BE2C (cell line): Measurements from ENCODE around the gene ZNF627.

Experiments used
- DNase-seq: peaks from one replicate; pipeline ENCODE4 v3.0.0-alpha.2; 2020
- H3K27me3 ChIP-seq: fragments of 250-450 bp; sonication (Bioruptor Pico); 2 replicates; pipeline ENCODE4 v1.5.1; 2020; ENCODE audit warnings: mild to moderate bottlenecking
- H3K36me3 ChIP-seq: fragments of 250-450 bp; sonication (Bioruptor Pico); 2 replicates; pipeline ENCODE4 v1.5.1; 2020; ENCODE audit warnings: mild to moderate bottlenecking
- H3K4me1 ChIP-seq: fragments of 250-450 bp; sonication (Bioruptor Pico); 2 replicates; pipeline ENCODE4 v1.5.1; 2020
- H3K4me3 ChIP-seq: 2 replicates; pipeline ENCODE4 v1.5.1; 2011; ENCODE audit warnings: low read depth, low read length
- H3K9me3 ChIP-seq: fragments of 250-450 bp; sonication (Bioruptor Pico); 2 replicates; pipeline ENCODE4 v1.5.1; 2020
- TF ChIP-seq, protein P1 (sequence below): IDR thresholded peaks from 2 replicates; pipeline ENCODE4 v1.5.1; 2012; ENCODE audit warnings: mild to moderate bottlenecking, low read depth, low read length

The ZNF627 gene

DNA sequence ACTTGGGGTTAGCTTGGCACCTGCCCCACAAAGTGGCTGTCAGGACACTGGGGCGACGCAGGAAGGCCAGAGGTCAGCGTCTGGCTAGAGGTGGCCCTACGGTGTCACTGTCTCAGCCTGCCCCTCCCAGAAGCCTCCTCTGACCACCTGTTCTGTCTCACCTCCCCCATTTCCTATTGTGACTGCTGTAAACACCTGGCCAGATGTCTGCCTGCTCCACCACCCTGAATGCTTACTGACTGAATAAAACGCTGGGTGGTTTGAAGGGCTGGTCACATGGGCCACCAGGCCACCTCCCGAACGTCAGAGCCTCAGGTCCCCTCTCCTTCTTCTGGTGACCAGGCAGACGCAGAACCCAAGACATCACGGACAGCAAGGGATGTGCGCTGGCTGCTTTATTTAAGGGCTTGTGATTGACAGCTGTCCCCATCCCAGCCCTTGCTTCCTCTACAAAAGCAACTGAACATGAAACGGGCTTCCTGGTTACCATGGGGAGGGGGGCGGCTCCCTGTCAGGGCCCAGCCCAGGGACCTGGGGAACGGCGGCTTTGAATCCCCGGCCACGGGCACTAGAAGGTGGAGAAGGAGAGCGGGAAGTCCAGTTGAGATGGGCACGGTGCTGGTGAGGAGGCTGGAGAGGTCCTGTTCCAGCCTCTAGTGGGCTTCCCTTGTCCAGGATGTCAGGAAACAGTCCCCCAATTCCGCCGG is 44.5 kb upstream of the ZNF627 start:
- Histone ChIP-seq H3K4me1 (0 out of 2 replicates have a peak, but pooled peaks cover 2% of the 10 kb centered on the region), H3K27me3 (no peaks in the 10 kb centered on the region), H3K9me3 (no peaks in the 10 kb centered on the region), H3K4me3 (no peak overlapping the region), H3K36me3 (peaks cover 31% of the 10 kb centered on the region)
- no peak for DNase-seq
- TF ChIP-seq, protein P1, sequence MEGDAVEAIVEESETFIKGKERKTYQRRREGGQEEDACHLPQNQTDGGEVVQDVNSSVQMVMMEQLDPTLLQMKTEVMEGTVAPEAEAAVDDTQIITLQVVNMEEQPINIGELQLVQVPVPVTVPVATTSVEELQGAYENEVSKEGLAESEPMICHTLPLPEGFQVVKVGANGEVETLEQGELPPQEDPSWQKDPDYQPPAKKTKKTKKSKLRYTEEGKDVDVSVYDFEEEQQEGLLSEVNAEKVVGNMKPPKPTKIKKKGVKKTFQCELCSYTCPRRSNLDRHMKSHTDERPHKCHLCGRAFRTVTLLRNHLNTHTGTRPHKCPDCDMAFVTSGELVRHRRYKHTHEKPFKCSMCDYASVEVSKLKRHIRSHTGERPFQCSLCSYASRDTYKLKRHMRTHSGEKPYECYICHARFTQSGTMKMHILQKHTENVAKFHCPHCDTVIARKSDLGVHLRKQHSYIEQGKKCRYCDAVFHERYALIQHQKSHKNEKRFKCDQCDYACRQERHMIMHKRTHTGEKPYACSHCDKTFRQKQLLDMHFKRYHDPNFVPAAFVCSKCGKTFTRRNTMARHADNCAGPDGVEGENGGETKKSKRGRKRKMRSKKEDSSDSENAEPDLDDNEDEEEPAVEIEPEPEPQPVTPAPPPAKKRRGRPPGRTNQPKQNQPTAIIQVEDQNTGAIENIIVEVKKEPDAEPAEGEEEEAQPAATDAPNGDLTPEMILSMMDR, result no peak

DNA sequence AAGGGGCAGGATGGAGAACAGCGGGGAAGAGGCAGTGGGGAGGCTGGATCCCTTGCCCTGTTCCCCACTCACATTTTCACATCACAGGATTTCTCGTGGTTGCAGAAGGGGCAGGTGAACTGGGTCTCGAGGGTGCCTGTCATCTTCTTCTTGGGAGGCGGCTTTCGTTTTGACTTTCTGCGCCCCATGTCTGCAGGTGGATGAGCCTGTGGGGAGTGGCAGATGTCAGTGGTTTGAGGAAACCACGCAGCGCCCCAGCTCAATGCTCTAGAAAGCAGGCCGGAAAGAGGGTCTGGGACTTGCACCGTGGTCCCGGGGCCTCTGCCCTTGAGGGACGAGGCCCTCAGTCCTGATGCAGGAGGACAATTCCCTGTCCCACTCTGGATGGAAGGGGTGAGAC is 43.1 kb upstream of the ZNF627 start:
- Histone ChIP-seq H3K9me3 (no peaks in the 10 kb centered on the region), H3K4me1 (0 out of 2 replicates have a peak, but pooled peaks cover 5% of the 10 kb centered on the region), H3K36me3 (peaks cover 31% of the 10 kb centered on the region), H3K27me3 (no peaks in the 10 kb centered on the region), H3K4me3 (no peak overlapping the region)
- no peak for DNase-seq
- TF ChIP-seq, protein P1, result no peak

DNA sequence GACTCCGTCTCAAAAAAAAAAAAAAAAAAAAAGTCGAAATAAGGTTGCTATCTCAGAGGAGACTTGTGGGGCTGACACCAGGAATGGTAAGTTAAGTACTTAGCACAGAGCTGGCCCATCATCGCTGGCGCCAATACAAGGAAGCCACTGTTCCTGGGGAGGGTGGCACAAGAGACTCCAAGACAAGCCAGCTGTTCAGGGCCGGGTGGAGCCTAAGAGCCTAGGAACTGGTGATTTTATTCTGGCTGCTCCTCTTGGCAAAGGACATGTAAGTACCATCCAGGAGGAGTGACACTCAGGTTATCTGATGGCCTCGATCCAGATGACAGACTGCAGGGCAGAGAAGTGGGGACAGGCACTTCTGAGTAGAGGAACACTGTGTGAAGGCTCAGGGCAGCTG is 42.0 kb upstream of the ZNF627 start:
- Histone ChIP-seq H3K36me3 (peaks cover 31% of the 10 kb centered on the region), H3K4me1 (0 out of 2 replicates have a peak, but pooled peaks cover 5% of the 10 kb centered on the region), H3K9me3 (no peaks in the 10 kb centered on the region), H3K27me3 (no peaks in the 10 kb centered on the region), H3K4me3 (no peak overlapping the region)
- TF ChIP-seq, protein P1, result no peak
- no peak for DNase-seq

DNA sequence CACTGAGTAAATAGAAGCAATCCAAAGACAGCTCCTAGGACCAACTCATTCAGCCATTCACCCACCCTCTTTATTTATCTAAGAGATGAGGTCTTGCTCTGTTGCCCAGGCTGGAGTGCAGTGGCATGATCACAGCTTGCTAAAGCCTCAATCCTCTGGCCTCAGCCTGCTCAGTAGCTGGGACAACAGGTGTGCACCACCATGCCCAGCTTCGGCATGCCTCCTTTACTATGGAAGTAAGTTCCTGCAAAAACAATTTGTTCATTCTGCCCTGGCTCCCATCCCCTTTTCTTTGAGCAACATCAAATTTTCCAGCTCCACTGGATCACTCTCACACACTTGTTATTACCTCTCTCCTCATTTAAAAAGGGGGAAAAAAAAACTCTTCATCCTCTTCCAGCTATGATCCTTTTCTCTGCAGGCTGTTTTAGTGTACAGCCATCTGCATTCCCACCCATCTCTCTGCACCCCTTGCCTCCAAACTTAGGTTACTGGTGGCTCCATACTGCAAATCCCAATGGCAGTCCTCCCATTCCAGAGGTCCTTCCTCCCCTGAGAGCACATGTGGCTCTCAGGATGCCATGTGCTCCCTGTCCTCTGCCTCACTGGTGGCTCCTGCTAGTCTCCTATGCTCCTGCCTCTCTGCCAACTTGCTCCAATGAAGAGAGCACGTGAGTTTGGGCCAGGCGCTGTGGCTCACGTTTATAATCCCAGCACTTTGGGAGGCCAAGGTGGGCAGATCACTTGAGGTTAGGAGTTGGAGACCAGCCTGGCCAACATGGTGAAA is 40.5 kb upstream of the ZNF627 start:
- Histone ChIP-seq H3K4me1 (peaks cover 8% of the 10 kb centered on the region; the same call in 1 of the 2 replicates), H3K36me3 (peaks cover 30% of the 10 kb centered on the region), H3K27me3 (no peaks in the 10 kb centered on the region), H3K9me3 (no peaks in the 10 kb centered on the region), H3K4me3 (no peak overlapping the region)
- TF ChIP-seq, protein P1, result no peak
- no peak for DNase-seq

DNA sequence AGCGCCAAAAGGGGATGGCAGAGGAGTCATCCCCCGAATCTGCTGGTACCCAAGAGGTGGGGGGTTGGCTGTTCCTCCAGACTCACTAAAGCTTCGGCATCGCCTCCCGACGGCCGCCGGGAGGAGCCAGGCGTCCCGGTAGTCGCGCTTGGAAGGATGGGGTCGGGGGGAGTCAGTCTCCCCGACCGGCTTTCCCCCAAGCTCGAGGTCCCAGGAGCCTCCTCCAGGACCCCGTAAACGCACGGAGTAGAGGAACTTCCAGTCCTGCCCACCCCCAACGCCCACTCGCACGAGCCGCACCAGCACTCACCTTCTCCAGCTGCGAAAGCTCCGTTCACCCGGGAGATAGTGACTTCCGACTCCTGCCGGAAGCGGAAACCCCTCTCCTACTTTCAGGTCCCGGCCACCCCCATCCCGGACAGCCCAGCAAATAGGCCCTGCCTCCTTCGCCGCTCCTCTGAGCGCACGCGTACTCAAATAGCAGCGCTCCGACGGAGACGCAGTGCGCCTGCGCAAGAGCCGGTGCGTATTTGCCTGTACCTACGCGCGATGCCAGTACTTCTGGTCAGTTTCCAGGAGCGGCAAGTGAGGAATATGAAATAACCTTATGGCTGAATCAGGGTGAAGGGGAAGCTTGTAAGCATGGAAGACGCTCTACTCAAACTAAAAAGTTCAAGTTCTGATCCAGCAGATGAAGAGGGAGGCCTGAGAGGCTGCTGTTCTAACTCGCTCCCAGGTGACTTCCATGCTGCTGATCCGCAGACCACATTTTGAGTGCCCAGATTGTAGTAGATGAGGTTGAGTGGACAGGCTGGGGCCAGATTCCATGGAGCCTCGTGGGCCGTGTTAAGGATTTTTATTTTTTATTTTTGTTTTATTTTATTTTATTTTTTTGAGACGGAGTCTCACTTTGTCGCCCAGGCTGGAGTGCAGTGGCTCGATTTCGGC is 38.1 kb upstream of the ZNF627 start, which contains the start of gene ELOF1:
ELOF1 (minus strand) TSS at position 350 of the 948 bp plus-strand sequence. CDS start 4,883 bp downstream, outside the sequence.
- TF ChIP-seq, protein P1, result no peak
- H3K4me1 ChIP-seq, result peaks cover 8% of the 10 kb centered on the region; the same call in 1 of the 2 replicates
- no peaks in the 10 kb centered on the region for H3K9me3 ChIP-seq
- DNase-seq, result peak; percentile 99
- H3K36me3 ChIP-seq, result peaks cover 6% of the 10 kb centered on the region
- H3K4me3 ChIP-seq, result peak within 1 kb of the TSS; percentile 90
- H3K27me3 ChIP-seq, result no peaks in the 10 kb centered on the region
